HepG2 (cell line): ENCODE results near the gene RPS2. TPM values are rescaled to one million over a fixed set of nuclear protein-coding genes. Genes with fewer than 3 reads are reported as not detected.
A peak's percentile ranks its signal among the peaks of the same experiment; 100 is the strongest.

ENCODE experiments used
- ADNP ChIP-seq: sonication (generic); formaldehyde crosslinking; IDR thresholded peaks from 2 replicates; pipeline ENCODE4 v1.4.0; 2020; ENCODE audit warnings: missing genetic modification reagents
- BRCA1 ChIP-seq: sonication (generic); formaldehyde crosslinking; IDR thresholded peaks from 2 replicates; pipeline ENCODE4 v1.4.0; 2020; ENCODE audit warnings: missing genetic modification reagents
- GATAD1 ChIP-seq: IDR thresholded peaks from 2 replicates; pipeline ENCODE4 v1.6.1; 2016; ENCODE audit warnings: missing genetic modification reagents, missing compliant biosample characterization
- MEIS2 ChIP-seq: sonication (generic); formaldehyde crosslinking; IDR thresholded peaks from 2 replicates; pipeline ENCODE4 v1.9.0; 2021; ENCODE audit warnings: mild to moderate bottlenecking, missing genetic modification reagents
- POLR2AphosphoS5 ChIP-seq: IDR thresholded peaks from 2 replicates; pipeline ENCODE4 v1.6.1; 2012; ENCODE audit warnings: low read depth, low read length
- SNAI1 ChIP-seq: sonication (generic); formaldehyde crosslinking; IDR thresholded peaks from 2 replicates; pipeline ENCODE4 v1.5.0; 2020; ENCODE audit warnings: mild to moderate bottlenecking, missing genetic modification reagents, borderline replicate concordance
- ZNF160 ChIP-seq: sonication (generic); formaldehyde crosslinking; IDR thresholded peaks from 2 replicates; pipeline ENCODE4 v1.8.0; 2022; ENCODE audit warnings: mild to moderate bottlenecking, inconsistent platforms, missing genetic modification reagents
- ZNF354B ChIP-seq: sonication (generic); formaldehyde crosslinking; IDR thresholded peaks from 2 replicates; pipeline ENCODE4 v1.8.0; 2022; ENCODE audit warnings: mild to moderate bottlenecking, missing genetic modification reagents
- ZNF7 ChIP-seq: IDR thresholded peaks from 2 replicates; pipeline ENCODE4 v1.6.1; 2016; ENCODE audit warnings: missing biosample characterization, missing genetic modification reagents
- ZNF746 ChIP-seq: sonication (generic); formaldehyde crosslinking; IDR thresholded peaks from 2 replicates; pipeline ENCODE4 v1.8.0; 2022; ENCODE audit warnings: mild to moderate bottlenecking, missing genetic modification reagents
- polyA plus RNA-seq, 8 experiments: library from polyadenylated mRNA; depleted of rRNA in 3 of 8; stranded (reverse) in 7 of 8; unstranded in 1 of 8; fragments of >200 nt; fragmentation: Illumina TruSeq in 4 of 8; extraction: Trizol in 4 of 8; gene quantifications; 2 replicates each; pipeline versions ENCODE4 v1.2.1 to v1.2.3, GENCODE V29; 2011 to 2016; ENCODE audit warnings: low read depth in 4 of 8, missing spikeins in 1 of 8, mixed read lengths in 1 of 8; ENCODE audit not compliant: insufficient read depth in 1 of 8
- total RNA-seq, 5 experiments: library from RNA; depleted of rRNA; stranded (reverse); fragments of >200 nt; fragmentation: Illumina TruSeq; extraction: Trizol; gene quantifications; 2 replicates each; pipeline ENCODE4 v1.2.3, GENCODE V29; 2016; ENCODE audit warnings: low read depth in 1 of 5
- TF ChIP-seq, protein P1 (sequence below): sonication (generic); formaldehyde crosslinking; IDR thresholded peaks from 2 replicates; pipeline ENCODE4 v1.5.0; 2020; ENCODE audit warnings: mild to moderate bottlenecking, missing genetic modification reagents, borderline replicate concordance
- TF ChIP-seq, protein P2 (sequence below): sonication (generic); formaldehyde crosslinking; IDR thresholded peaks from 2 replicates; pipeline ENCODE4 v1.9.0; 2022; ENCODE audit warnings: missing genetic modification reagents, mild to moderate bottlenecking, borderline replicate concordance
- TF ChIP-seq, protein P3 (sequence below): sonication (generic); formaldehyde crosslinking; IDR thresholded peaks from 2 replicates; pipeline ENCODE4; 2020; ENCODE audit warnings: missing genetic modification reagents, mild to moderate bottlenecking, borderline replicate concordance
- TF ChIP-seq, protein P4 (sequence below): sonication (generic); formaldehyde crosslinking; IDR thresholded peaks from 2 replicates; pipeline ENCODE4 v1.4.0; 2020; ENCODE audit warnings: missing genetic modification reagents
- TF ChIP-seq, protein P5 (sequence below): IDR thresholded peaks from 2 replicates; pipeline ENCODE4 v1.6.1; 2016; ENCODE audit warnings: low read depth, control low read depth

The RPS2 gene
- total and polyA plus RNA-seq, 2 of the 13 experiments (the other 11 are each of a cell fraction or from before 2014, with no cell fraction given), result 1,908 to 4,514 TPM

DNA sequence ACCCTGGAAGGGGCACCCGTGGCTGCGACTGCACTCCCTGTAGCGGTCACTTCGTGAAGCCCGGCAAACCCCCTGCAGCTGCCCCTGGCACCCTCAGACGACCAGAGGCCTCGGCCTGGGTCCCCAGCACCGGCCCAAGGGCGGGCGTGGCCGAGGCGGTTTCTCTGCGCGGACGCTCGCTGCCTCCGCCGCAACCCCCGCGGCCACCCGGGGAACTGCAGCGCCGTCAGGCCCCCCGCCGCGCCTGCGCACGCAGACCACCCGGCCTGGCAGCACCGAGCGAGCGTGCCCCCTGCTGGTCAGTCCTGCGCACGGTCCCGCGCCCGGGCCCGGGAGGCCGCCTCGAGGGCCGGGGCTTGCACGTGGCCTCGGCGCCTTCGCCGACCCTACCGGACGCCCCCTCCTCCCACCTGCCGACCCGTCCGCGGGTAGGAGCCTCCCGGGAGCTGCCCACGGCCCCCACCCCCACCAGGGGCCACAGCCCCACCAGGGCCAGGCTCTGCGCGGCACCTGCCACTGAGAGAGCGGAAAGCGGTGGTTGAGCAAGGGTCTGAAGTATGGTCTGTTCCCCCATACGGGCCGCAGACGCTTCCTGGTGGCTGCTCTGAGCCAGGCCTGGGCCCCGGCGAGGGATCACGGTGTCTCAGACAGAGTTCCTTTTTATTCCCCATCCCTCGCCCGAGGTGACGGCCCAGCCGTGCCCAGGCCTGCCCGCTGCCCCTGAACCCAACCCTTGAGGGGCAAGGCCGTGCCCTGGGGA is 34.9 kb downstream of the RPS2 start (continued):
- TF ChIP-seq, protein P1, sequence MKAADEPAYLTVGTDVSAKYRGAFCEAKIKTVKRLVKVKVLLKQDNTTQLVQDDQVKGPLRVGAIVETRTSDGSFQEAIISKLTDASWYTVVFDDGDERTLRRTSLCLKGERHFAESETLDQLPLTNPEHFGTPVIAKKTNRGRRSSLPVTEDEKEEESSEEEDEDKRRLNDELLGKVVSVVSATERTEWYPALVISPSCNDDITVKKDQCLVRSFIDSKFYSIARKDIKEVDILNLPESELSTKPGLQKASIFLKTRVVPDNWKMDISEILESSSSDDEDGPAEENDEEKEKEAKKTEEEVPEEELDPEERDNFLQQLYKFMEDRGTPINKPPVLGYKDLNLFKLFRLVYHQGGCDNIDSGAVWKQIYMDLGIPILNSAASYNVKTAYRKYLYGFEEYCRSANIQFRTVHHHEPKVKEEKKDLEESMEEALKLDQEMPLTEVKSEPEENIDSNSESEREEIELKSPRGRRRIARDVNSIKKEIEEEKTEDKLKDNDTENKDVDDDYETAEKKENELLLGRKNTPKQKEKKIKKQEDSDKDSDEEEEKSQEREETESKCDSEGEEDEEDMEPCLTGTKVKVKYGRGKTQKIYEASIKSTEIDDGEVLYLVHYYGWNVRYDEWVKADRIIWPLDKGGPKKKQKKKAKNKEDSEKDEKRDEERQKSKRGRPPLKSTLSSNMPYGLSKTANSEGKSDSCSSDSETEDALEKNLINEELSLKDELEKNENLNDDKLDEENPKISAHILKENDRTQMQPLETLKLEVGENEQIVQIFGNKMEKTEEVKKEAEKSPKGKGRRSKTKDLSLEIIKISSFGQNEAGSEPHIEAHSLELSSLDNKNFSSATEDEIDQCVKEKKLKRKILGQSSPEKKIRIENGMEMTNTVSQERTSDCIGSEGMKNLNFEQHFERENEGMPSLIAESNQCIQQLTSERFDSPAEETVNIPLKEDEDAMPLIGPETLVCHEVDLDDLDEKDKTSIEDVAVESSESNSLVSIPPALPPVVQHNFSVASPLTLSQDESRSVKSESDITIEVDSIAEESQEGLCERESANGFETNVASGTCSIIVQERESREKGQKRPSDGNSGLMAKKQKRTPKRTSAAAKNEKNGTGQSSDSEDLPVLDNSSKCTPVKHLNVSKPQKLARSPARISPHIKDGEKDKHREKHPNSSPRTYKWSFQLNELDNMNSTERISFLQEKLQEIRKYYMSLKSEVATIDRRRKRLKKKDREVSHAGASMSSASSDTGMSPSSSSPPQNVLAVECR, result peak; percentile 58; the same call in 1 of the 2 replicates
- TF ChIP-seq, protein P2, sequence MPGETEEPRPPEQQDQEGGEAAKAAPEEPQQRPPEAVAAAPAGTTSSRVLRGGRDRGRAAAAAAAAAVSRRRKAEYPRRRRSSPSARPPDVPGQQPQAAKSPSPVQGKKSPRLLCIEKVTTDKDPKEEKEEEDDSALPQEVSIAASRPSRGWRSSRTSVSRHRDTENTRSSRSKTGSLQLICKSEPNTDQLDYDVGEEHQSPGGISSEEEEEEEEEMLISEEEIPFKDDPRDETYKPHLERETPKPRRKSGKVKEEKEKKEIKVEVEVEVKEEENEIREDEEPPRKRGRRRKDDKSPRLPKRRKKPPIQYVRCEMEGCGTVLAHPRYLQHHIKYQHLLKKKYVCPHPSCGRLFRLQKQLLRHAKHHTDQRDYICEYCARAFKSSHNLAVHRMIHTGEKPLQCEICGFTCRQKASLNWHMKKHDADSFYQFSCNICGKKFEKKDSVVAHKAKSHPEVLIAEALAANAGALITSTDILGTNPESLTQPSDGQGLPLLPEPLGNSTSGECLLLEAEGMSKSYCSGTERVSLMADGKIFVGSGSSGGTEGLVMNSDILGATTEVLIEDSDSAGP, result peak; percentile 32; the same call in 1 of the 2 replicates
- TF ChIP-seq BRCA1 (CRISPR knock-in tag) (no peak), ZNF354B (CRISPR knock-in tag) (0 out of 2 replicates have a peak, but pooled peaks have one; percentile 82), ZNF7 (CRISPR knock-in tag) (no peak), ZNF160 (CRISPR knock-in tag) (peak; percentile 74; the same call in 1 of the 2 replicates), SNAI1 (CRISPR knock-in tag) (0 out of 2 replicates have a peak, but pooled peaks have one; percentile 56), POLR2AphosphoS5 (peak; percentile 33; the same call in 1 of the 2 replicates), ADNP (CRISPR knock-in tag) (no peak), MEIS2 (no peak; the same call in 1 of the 2 replicates), ZNF746 (CRISPR knock-in tag) (no peak), GATAD1 (CRISPR knock-in tag) (peak; percentile 37; the same call in 1 of the 2 replicates)
- TF ChIP-seq, protein P3, sequence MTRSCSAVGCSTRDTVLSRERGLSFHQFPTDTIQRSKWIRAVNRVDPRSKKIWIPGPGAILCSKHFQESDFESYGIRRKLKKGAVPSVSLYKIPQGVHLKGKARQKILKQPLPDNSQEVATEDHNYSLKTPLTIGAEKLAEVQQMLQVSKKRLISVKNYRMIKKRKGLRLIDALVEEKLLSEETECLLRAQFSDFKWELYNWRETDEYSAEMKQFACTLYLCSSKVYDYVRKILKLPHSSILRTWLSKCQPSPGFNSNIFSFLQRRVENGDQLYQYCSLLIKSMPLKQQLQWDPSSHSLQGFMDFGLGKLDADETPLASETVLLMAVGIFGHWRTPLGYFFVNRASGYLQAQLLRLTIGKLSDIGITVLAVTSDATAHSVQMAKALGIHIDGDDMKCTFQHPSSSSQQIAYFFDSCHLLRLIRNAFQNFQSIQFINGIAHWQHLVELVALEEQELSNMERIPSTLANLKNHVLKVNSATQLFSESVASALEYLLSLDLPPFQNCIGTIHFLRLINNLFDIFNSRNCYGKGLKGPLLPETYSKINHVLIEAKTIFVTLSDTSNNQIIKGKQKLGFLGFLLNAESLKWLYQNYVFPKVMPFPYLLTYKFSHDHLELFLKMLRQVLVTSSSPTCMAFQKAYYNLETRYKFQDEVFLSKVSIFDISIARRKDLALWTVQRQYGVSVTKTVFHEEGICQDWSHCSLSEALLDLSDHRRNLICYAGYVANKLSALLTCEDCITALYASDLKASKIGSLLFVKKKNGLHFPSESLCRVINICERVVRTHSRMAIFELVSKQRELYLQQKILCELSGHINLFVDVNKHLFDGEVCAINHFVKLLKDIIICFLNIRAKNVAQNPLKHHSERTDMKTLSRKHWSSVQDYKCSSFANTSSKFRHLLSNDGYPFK (CRISPR knock-in tag), result peak; percentile 43; the same call in 1 of the 2 replicates
- TF ChIP-seq, protein P4, sequence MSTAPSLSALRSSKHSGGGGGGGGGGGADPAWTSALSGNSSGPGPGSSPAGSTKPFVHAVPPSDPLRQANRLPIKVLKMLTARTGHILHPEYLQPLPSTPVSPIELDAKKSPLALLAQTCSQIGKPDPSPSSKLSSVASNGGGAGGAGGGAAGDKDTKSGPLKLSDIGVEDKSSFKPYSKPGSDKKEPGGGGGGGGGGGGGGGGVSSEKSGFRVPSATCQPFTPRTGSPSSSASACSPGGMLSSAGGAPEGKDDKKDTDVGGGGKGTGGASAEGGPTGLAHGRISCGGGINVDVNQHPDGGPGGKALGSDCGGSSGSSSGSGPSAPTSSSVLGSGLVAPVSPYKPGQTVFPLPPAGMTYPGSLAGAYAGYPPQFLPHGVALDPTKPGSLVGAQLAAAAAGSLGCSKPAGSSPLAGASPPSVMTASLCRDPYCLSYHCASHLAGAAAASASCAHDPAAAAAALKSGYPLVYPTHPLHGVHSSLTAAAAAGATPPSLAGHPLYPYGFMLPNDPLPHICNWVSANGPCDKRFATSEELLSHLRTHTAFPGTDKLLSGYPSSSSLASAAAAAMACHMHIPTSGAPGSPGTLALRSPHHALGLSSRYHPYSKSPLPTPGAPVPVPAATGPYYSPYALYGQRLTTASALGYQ (CRISPR knock-in tag), result no peak
- TF ChIP-seq, protein P5, sequence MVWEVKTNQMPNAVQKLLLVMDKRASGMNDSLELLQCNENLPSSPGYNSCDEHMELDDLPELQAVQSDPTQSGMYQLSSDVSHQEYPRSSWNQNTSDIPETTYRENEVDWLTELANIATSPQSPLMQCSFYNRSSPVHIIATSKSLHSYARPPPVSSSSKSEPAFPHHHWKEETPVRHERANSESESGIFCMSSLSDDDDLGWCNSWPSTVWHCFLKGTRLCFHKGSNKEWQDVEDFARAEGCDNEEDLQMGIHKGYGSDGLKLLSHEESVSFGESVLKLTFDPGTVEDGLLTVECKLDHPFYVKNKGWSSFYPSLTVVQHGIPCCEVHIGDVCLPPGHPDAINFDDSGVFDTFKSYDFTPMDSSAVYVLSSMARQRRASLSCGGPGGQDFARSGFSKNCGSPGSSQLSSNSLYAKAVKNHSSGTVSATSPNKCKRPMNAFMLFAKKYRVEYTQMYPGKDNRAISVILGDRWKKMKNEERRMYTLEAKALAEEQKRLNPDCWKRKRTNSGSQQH (CRISPR knock-in tag), result no peak
